ENCODE results near the gene MAPK9. TPM values are rescaled to one million over a fixed set of nuclear protein-coding genes. Genes with fewer than 3 reads are reported as not detected.

MAPK9 gene
- total and polyA plus RNA-seq, 9 of the 15 experiments (the other 6 are each of a cell fraction or from before 2014, with no cell fraction given): 4.8 to 58.0 (median 29.9) TPM

DNA sequence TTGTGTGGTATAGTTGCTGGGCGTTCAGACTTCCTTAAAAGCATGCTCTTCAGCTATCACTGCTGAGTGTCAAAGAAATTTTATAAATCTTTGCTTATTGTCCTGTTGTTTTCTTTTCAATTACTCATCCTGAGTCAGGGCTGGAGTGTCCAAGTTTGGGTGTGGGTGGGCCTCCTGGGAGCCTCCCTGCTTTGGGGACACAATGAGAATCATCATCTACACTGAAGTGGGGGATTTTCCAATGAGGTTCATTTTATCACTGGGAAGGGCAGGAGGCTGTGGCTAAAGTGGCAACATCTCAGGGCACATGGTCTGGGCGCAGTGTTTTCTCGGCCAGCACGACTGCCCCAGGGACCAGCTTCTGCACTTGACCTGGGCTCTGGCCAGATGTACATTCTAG, 41.8 kb upstream of the MAPK9 start:
- no peak overlapping the region for H3K4me3 ChIP-seq
- intact Hi-C loops (cut with micrococcal nuclease) (no loop called here), in situ Hi-C loops (cut with MboI) (no loop called here)
- FAIRE-seq (no peak), DNase-seq (ENCODE audit: extremely low read depth in 1 of 4, low spot score in 3 of 4) (no peak), ATAC-seq (no peak)
- H3K27me3 ChIP-seq (ENCODE audit: control insufficient read depth in 2 of 2, insufficient read depth in 2 of 2, low read length in 2 of 2): peaks cover 39 to 72% of the 10 kb centered on the region in 2 experiments
- H3K9me3 ChIP-seq (replicated peaks; ENCODE audit: control insufficient read depth, insufficient read depth, low read depth, low read length): no peaks in the 10 kb centered on the region
- H3K9me1 ChIP-seq (ENCODE audit: control insufficient read depth, insufficient read depth, low read length): peaks cover 2% of the 10 kb centered on the region
- ChIA-PET POLR2A (interaction anchor here (0.6 to 0.7 kb wide), 3 partner anchors 13 to 1151 kb away, joined by 3 read pairs; no protein-coding TSS in a partner anchor), CTCF (ENCODE audit: low intra/inter-chr PET ratio) (no interaction called here)
- no TSS peak for BruUV-seq (replicated peaks)
- peaks cover 5% of the 10 kb centered on the region; the same call in 1 of the 2 replicates for H4K20me1 ChIP-seq (replicated peaks; ENCODE audit: control insufficient read depth, insufficient read depth, low read length)
- WGBS (ENCODE audit: insufficient coverage, low coverage, missing lambda C conversion rate): 0% methylated on average over 4 of the region's 4 CpGs
- H3K27ac ChIP-seq (ENCODE audit: extremely low read depth, low read depth, low read length): no peak overlapping the region
- H3K4me1 ChIP-seq (replicated peaks in 1 of 2; ENCODE audit: control insufficient read depth in 2 of 2, insufficient read depth in 2 of 2, low read length in 2 of 2): peaks cover 5 to 12% of the 10 kb centered on the region in 2 experiments; a peak in 4 of 5 replicates
- H3K79me2 ChIP-seq (ENCODE audit: control insufficient read depth, insufficient read depth, low read length): no peaks in the 10 kb centered on the region
- H3K4me2 ChIP-seq (ENCODE audit: insufficient read depth, low read length): no peak overlapping the region
- no peak overlapping the region for H3K9ac ChIP-seq (ENCODE audit: insufficient read depth in 1 of 2, low read depth in 2 of 2, low read length in 2 of 2)
- no peak overlapping the region for H2AFZ ChIP-seq (ENCODE audit: low read depth, low read length)
- no peaks in the 10 kb centered on the region for H3K36me3 ChIP-seq (ENCODE audit: control insufficient read depth, insufficient read depth, low read length)
- TF ChIP-seq ETV5 (CRISPR knock-in tag; IDR thresholded peaks at IDR 0.05; ENCODE audit: low read depth): no peak
- TF ChIP-seq ETV6 (IDR thresholded peaks at IDR 0.05; ENCODE audit: borderline replicate concordance in 1 of 2, low read depth in 2 of 2, low read length in 1 of 2): no peak
- TF ChIP-seq ETV6 (CRISPR knock-in tag; IDR thresholded peaks at IDR 0.05; ENCODE audit: borderline replicate concordance): no peak
- TF ChIP-seq, protein P1, sequence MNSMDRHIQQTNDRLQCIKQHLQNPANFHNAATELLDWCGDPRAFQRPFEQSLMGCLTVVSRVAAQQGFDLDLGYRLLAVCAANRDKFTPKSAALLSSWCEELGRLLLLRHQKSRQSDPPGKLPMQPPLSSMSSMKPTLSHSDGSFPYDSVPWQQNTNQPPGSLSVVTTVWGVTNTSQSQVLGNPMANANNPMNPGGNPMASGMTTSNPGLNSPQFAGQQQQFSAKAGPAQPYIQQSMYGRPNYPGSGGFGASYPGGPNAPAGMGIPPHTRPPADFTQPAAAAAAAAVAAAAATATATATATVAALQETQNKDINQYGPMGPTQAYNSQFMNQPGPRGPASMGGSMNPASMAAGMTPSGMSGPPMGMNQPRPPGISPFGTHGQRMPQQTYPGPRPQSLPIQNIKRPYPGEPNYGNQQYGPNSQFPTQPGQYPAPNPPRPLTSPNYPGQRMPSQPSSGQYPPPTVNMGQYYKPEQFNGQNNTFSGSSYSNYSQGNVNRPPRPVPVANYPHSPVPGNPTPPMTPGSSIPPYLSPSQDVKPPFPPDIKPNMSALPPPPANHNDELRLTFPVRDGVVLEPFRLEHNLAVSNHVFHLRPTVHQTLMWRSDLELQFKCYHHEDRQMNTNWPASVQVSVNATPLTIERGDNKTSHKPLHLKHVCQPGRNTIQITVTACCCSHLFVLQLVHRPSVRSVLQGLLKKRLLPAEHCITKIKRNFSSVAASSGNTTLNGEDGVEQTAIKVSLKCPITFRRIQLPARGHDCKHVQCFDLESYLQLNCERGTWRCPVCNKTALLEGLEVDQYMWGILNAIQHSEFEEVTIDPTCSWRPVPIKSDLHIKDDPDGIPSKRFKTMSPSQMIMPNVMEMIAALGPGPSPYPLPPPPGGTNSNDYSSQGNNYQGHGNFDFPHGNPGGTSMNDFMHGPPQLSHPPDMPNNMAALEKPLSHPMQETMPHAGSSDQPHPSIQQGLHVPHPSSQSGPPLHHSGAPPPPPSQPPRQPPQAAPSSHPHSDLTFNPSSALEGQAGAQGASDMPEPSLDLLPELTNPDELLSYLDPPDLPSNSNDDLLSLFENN (IDR thresholded peaks at IDR 0.05; ENCODE audit: low read depth in 2 of 2, low read length in 2 of 2): no peak
- TF ChIP-seq ZNF589 (CRISPR knock-in tag; IDR thresholded peaks at IDR 0.05; ENCODE audit: low read depth): no peak
- TF ChIP-seq GTF2F1 (IDR thresholded peaks at IDR 0.05; ENCODE audit: low read depth, low read length): no peak
- no peak for TF ChIP-seq IRF9 (tag; IDR thresholded peaks at IDR 0.05)
- TF ChIP-seq BRF1 (IDR thresholded peaks at IDR 0.05; ENCODE audit: borderline replicate concordance, extremely low read depth, insufficient read length): no peak
- no peak for TF ChIP-seq RBM14 (IDR thresholded peaks at IDR 0.05; ENCODE audit: borderline replicate concordance, insufficient read depth, low read depth, low read length)
- TF ChIP-seq, protein P2, sequence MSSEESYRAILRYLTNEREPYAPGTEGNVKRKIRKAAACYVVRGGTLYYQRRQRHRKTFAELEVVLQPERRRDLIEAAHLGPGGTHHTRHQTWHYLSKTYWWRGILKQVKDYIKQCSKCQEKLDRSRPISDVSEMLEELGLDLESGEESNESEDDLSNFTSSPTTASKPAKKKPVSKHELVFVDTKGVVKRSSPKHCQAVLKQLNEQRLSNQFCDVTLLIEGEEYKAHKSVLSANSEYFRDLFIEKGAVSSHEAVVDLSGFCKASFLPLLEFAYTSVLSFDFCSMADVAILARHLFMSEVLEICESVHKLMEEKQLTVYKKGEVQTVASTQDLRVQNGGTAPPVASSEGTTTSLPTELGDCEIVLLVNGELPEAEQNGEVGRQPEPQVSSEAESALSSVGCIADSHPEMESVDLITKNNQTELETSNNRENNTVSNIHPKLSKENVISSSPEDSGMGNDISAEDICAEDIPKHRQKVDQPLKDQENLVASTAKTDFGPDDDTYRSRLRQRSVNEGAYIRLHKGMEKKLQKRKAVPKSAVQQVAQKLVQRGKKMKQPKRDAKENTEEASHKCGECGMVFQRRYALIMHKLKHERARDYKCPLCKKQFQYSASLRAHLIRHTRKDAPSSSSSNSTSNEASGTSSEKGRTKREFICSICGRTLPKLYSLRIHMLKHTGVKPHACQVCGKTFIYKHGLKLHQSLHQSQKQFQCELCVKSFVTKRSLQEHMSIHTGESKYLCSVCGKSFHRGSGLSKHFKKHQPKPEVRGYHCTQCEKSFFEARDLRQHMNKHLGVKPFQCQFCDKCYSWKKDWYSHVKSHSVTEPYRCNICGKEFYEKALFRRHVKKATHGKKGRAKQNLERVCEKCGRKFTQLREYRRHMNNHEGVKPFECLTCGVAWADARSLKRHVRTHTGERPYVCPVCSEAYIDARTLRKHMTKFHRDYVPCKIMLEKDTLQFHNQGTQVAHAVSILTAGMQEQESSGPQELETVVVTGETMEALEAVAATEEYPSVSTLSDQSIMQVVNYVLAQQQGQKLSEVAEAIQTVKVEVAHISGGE (CRISPR knock-in tag; IDR thresholded peaks at IDR 0.05): no peak
- no peak for TF ChIP-seq ZNF311 (CRISPR knock-in tag; IDR thresholded peaks at IDR 0.05)
- TF ChIP-seq LARP7 (IDR thresholded peaks at IDR 0.05): no peak
- TF ChIP-seq DPF2 (IDR thresholded peaks at IDR 0.05): no peak
- no peak for TF ChIP-seq SREBF1 (IDR thresholded peaks at IDR 0.05; ENCODE audit: borderline replicate concordance, low read depth, low read length)
- no peak for TF ChIP-seq MYNN (IDR thresholded peaks at IDR 0.05)
- no peak for TF ChIP-seq MYNN (CRISPR knock-in tag; IDR thresholded peaks at IDR 0.05)

Measured in K562 (cell line).